Epithelial cell of prostate (primary cell): ENCODE measurements around the gene CHURC1.

Experiments
- DNase-seq: peaks from one replicate; pipeline ENCODE4 v3.0.0-alpha.2; 2011; ENCODE audit warnings: low read depth, low spot score
- H3K27ac ChIP-seq: fragments of 450-650 bp; 2 replicates; pipeline ENCODE4 v1.5.1; 2017; ENCODE audit warnings: mild to moderate bottlenecking

The CHURC1 gene

DNA sequence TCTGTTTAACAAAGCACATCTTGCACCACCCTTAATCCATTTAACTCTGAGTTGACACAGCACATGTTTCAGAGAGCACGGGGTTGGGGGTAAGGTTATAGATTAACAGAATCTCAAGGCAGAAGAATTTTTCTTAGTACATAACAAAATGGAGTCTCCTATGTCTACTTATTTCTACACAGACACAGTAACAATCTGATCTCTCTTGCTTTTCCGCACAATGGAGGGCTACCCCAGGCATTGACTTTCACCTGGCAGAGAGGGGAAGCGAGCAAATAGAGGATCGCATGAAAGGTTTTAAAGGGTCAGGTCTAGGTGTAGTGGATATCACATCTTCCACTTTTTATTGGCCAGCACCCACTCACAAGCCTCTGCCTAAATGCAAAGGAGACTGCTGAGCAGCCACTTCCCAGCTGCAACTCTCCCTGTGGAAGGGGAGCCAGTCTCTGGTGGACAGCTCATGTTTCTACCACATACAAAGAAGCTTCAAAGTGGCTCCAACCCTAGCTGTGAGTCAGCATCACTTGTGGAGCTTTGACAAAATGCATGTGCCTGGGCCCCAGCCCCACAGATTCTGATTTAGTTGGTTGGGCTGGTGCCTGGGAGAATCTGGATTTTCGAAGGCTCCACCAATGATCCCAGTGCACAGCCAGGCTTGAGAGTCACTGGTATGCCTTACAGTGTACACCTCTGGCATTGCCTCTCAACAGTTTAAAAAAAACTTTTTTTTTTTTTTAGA lies 65.2 kb downstream of the CHURC1 start:
- DNase-seq = no peak
- no peak overlapping the region for H3K27ac ChIP-seq

- DNase-seq = no peak
- no peak overlapping the region for H3K27ac ChIP-seq
Observed at GRCh38 chr14:64983439-64984310, 69.4 kb downstream of the CHURC1 start.
